K562 (cell line): ENCODE data around the gene TMEM273. TPM values are rescaled to one million over a fixed set of nuclear protein-coding genes. Genes with fewer than 3 reads are reported as not detected.

Experiments used
- CBFB ChIP-seq: sonication (generic); formaldehyde crosslinking; IDR thresholded peaks from 2 replicates; pipeline ENCODE4 v1.4.0; 2020; ENCODE audit warnings: mild to moderate bottlenecking, missing genetic modification reagents
- CREB5 ChIP-seq: fragments of 250-450 bp; sonication (Bioruptor Pico); IDR thresholded peaks from 2 replicates; pipeline ENCODE4 v1.5.0; 2020; ENCODE audit warnings: mild to moderate bottlenecking
- E2F5 ChIP-seq: sonication (generic); formaldehyde crosslinking; IDR thresholded peaks from 2 replicates; pipeline ENCODE4 v1.8.0; 2022; ENCODE audit warnings: mild to moderate bottlenecking, missing genetic modification reagents
- EHMT2 ChIP-seq: fragments of 450-650 bp; IDR thresholded peaks from 2 replicates; pipeline ENCODE4 v1.6.1; 2018; ENCODE audit warnings: antibody characterized with exemption
- ETV1 ChIP-seq: fragments of 450-650 bp; conservative IDR thresholded peaks from 2 replicates; pipeline ENCODE4 v1.6.1; 2016; ENCODE audit warnings: missing genetic modification characterization, control low read depth, low read depth, missing compliant biosample characterization
- FOXJ3 ChIP-seq: sonication (generic); formaldehyde crosslinking; IDR thresholded peaks from 2 replicates; pipeline ENCODE4 v1.4.0; 2020; ENCODE audit warnings: mild to moderate bottlenecking, missing genetic modification reagents
- GATA2 ChIP-seq: sonication (generic); formaldehyde crosslinking; IDR thresholded peaks from 2 replicates; pipeline ENCODE4 v1.4.0; 2020; ENCODE audit warnings: mild to moderate bottlenecking, missing genetic modification reagents
- HES1 ChIP-seq: fragments of 450-650 bp; IDR thresholded peaks from 2 replicates; pipeline ENCODE4 v1.6.1; 2016; ENCODE audit warnings: low read depth, mild to moderate bottlenecking, moderate library complexity
- MECOM ChIP-seq: fragments of 250-450 bp; sonication (Bioruptor Pico); IDR thresholded peaks from 2 replicates; pipeline ENCODE4 v1.8.0; 2022; ENCODE audit warnings: inconsistent platforms
- NRF1 ChIP-seq, 2 experiments: fragments of 450-650 bp; IDR thresholded peaks in 1 of 2; conservative IDR thresholded peaks in 1 of 2; 2 replicates each; pipeline ENCODE4 v1.6.1; 2014; ENCODE audit warnings: mild to moderate bottlenecking in 2 of 2
- PATZ1 ChIP-seq: fragments of 250-450 bp; sonication (Bioruptor Pico); IDR thresholded peaks from 2 replicates; pipeline ENCODE4 v1.5.0; 2020; ENCODE audit warnings: mild to moderate bottlenecking, borderline replicate concordance
- PHF21A ChIP-seq: fragments of 450-650 bp; IDR thresholded peaks from 2 replicates; pipeline ENCODE4 v1.6.1; 2017; ENCODE audit warnings: low read depth, borderline replicate concordance
- POLR2H ChIP-seq: IDR thresholded peaks from 2 replicates; pipeline ENCODE4 v1.6.1; 2016; ENCODE audit warnings: missing genetic modification characterization, low read depth, mild to moderate bottlenecking, control low read depth, missing compliant biosample characterization, moderate library complexity
- PTBP1 ChIP-seq: fragments of 200-400 bp; formaldehyde crosslinking; IDR thresholded peaks from 2 replicates; pipeline ENCODE4 v1.6.1; 2017; ENCODE audit warnings: low read depth, low read length
- RBM17 ChIP-seq: fragments of 200-400 bp; formaldehyde crosslinking; IDR thresholded peaks from 2 replicates; pipeline ENCODE4 v1.6.1; 2017; ENCODE audit warnings: low read depth, mild to moderate bottlenecking, low read length, borderline replicate concordance
- RHOXF2B ChIP-seq: fragments of 250-450 bp; sonication (Bioruptor Pico); conservative IDR thresholded peaks from 2 replicates; pipeline ENCODE4 v1.5.1; 2021
- TSHZ1 ChIP-seq: fragments of 250-450 bp; sonication (Bioruptor Pico); IDR thresholded peaks from 2 replicates; pipeline ENCODE4 v1.4.0; 2020; ENCODE audit warnings: mild to moderate bottlenecking, moderate library complexity
- ZKSCAN1 ChIP-seq: fragments of 150-350 bp; IDR thresholded peaks from 2 replicates; pipeline ENCODE4 v1.6.1; 2016; ENCODE audit warnings: low read depth, low read length
- ZNF584 ChIP-seq: fragments of 200-800 bp; sonication (Bioruptor generic); IDR thresholded peaks from 2 replicates; pipeline ENCODE4 v1.6.1; 2016; ENCODE audit warnings: low read depth, mild to moderate bottlenecking, missing genetic modification characterization, missing compliant biosample characterization
- polyA plus RNA-seq, 8 experiments: library from polyadenylated mRNA; depleted of rRNA in 4 of 8; stranded (reverse) in 5 of 8; unstranded in 3 of 8; fragments of >200 nt; fragmentation: Nextera tagmentation in 2 of 8; fragmentation: Illumina TruSeq in 1 of 8; extraction: Ambion mirVana in 2 of 8; extraction: Trizol in 1 of 8; gene quantifications; 2 replicates each; pipeline versions ENCODE4 v1.2.1 to v1.2.3, GENCODE V29; 2011 to 2014; ENCODE audit warnings: inconsistent platforms in 1 of 8, missing spikeins in 1 of 8
- total RNA-seq, 7 experiments: library from RNA; depleted of rRNA in 6 of 7; stranded (reverse); fragments of >200 nt in 6 of 7; fragmentation: Illumina TruSeq in 2 of 7; extraction: Trizol in 2 of 7; gene quantifications; 2 replicates each; pipeline versions ENCODE4 v1.2.1 to v1.2.3, GENCODE V29; 2011 to 2021; ENCODE audit warnings: low replicate concordance in 1 of 7

The TMEM273 gene
- total and polyA plus RNA-seq, 9 of the 15 experiments (the other 6 are each of a cell fraction or from before 2014, with no cell fraction given): 39.2 to 131 (median 95.6) TPM

GRCh38 chr10:49164559-49165188 is 23.5 kb downstream of the TMEM273 start (continued):
- TF ChIP-seq ZNF584 (CRISPR knock-in tag) (no peak), RBM17 (no peak), GATA2 (no peak), CBFB (CRISPR knock-in tag) (no peak), PTBP1 (no peak), HES1 (no peak), FOXJ3 (CRISPR knock-in tag) (no peak), ETV1 (no peak), MECOM (CRISPR knock-in tag) (0 out of 2 replicates have a peak, but pooled peaks have one; percentile 24), E2F5 (CRISPR knock-in tag) (no peak), PATZ1 (CRISPR knock-in tag) (no peak), ZKSCAN1 (no peak), CREB5 (CRISPR knock-in tag) (no peak), NRF1 (conservative IDR thresholded peaks at IDR 0.05 in 1 of 2, IDR thresholded peaks at IDR 0.05 in 1 of 2) (no peak), PHF21A (0 out of 2 replicates have a peak, but pooled peaks have one; percentile 15), EHMT2 (peak; percentile 51; the same call in 1 of the 2 replicates), RHOXF2B (CRISPR knock-in tag) (no peak), POLR2H (no peak), TSHZ1 (no peak)
